GM12878 (cell line): ENCODE measurements around the gene SRSF3. TPM values are rescaled to one million over a fixed set of nuclear protein-coding genes. Genes with fewer than 3 reads are reported as not detected.

Source experiments
- ATAC-seq: fragments of 200-7000 bp; cut with Tn5 transposase; 3 replicates; pipeline ENCODE4 v1.9.1; 2020; ENCODE audit warnings: mild to moderate bottlenecking, moderate library complexity
- BruUV-seq: library from RNA; stranded (reverse); fragments of 400-500 nt; replicated peaks from 2 replicates; lab custom pipeline; 2021; lab: Mats Ljungman, UMichigan
- CTCF ChIA-PET: fragments of 300-600 bp; sonication (Branson Sonifier 250); formaldehyde crosslinking; extraction: SDS; loops from one replicate; lab custom pipeline; 2021; ENCODE audit warnings: inconsistent platforms; lab: Yijun Ruan, JAX
- POLR2A ChIA-PET: fragments of 350-600 bp; formaldehyde crosslinking; extraction: SDS; loops from one replicate; lab custom pipeline; 2021; ENCODE audit warnings: inconsistent platforms; lab: Charles Lee
- RAD21 ChIA-PET: fragments of 300-600 bp; sonication (Branson Sonifier 250); formaldehyde crosslinking; loops from one replicate; lab custom pipeline; 2023; ENCODE audit warnings: antibody characterized with exemption; ENCODE audit not compliant: unreplicated experiment; lab: Charles Lee
- SMC1A ChIA-PET: fragments of 300-600 bp; sonication (Branson Sonifier 250); formaldehyde crosslinking; loops from one replicate; lab custom pipeline; 2023; ENCODE audit not compliant: unreplicated experiment, uncharacterized antibody; lab: Charles Lee
- DNase-seq: peaks from one replicate; pipeline ENCODE4 v3.0.0-alpha.2; 2011; ENCODE audit warnings: low read depth, low spot score
- FAIRE-seq: peaks from 3 replicates; lab custom pipeline; 2011; peaks lifted over from hg19 to GRCh38; lab: Jason Lieb, UNC
- H2AFZ ChIP-seq: 2 replicates; pipeline ENCODE4 v1.6.0; 2011; ENCODE audit warnings: low read depth, low read length, control low read depth; ENCODE audit not compliant: control insufficient read depth
- H3K27ac ChIP-seq: 2 replicates; pipeline ENCODE4 v1.5.1; 2011; ENCODE audit warnings: control low read depth; ENCODE audit not compliant: control insufficient read depth, insufficient read depth
- H3K27me3 ChIP-seq, 2 experiments: replicated peaks in 1 of 2; 2 replicates each; pipeline versions ENCODE4 v1.6.0 to v1.6.1; 2011; ENCODE audit warnings: low read length in 1 of 2; ENCODE audit not compliant: control insufficient read depth in 2 of 2, insufficient read depth in 2 of 2
- H3K36me3 ChIP-seq, 2 experiments: 2 replicates each; pipeline ENCODE4 v1.5.1; 2011; ENCODE audit warnings: low read length in 1 of 2; ENCODE audit not compliant: control insufficient read depth in 2 of 2, insufficient read depth in 2 of 2
- H3K4me1 ChIP-seq: 2 replicates; pipeline ENCODE4 v1.6.1; 2011; ENCODE audit warnings: mild to moderate bottlenecking, low read length, moderate library complexity, mixed read lengths; ENCODE audit not compliant: control insufficient read depth, insufficient read depth
- H3K4me2 ChIP-seq: 2 replicates; pipeline ENCODE4 v1.6.0; 2011; ENCODE audit warnings: control low read depth; ENCODE audit not compliant: control insufficient read depth, insufficient read depth
- H3K4me3 ChIP-seq: fragments of 200-600 bp; sonication (generic); 2 replicates; pipeline ENCODE4 v1.5.1; 2016
- H3K79me2 ChIP-seq: 2 replicates; pipeline ENCODE4 v1.6.0; 2011; ENCODE audit warnings: low read length; ENCODE audit not compliant: control insufficient read depth, insufficient read depth
- H3K9ac ChIP-seq: 2 replicates; pipeline ENCODE4 v1.8.0; 2011; ENCODE audit warnings: low read length, control low read depth, mixed read lengths; ENCODE audit not compliant: control insufficient read depth, insufficient read depth
- H3K9me3 ChIP-seq: replicated peaks from 3 replicates; pipeline ENCODE4 v1.5.1; 2011; ENCODE audit warnings: mild to moderate bottlenecking, low read length; ENCODE audit not compliant: control insufficient read depth, insufficient read depth
- H4K20me1 ChIP-seq: 2 replicates; pipeline ENCODE4 v1.6.0; 2011; ENCODE audit not compliant: control insufficient read depth, insufficient read depth
- HCFC1 ChIP-seq: fragments of 150-350 bp; IDR thresholded peaks from 2 replicates; pipeline ENCODE4 v1.6.1; 2014; ENCODE audit warnings: low read length
- KDM1A ChIP-seq: fragments of 200-600 bp; sonication (generic); IDR thresholded peaks from 2 replicates; pipeline ENCODE4 v1.6.1; 2016; ENCODE audit warnings: borderline replicate concordance
- POLR2A ChIP-seq: IDR thresholded peaks from 2 replicates; pipeline ENCODE4 v1.6.1; 2011; ENCODE audit warnings: low read depth, mild to moderate bottlenecking, low read length
- PRDM15 ChIP-seq: fragments of 450-650 bp; formaldehyde crosslinking; IDR thresholded peaks from 2 replicates; pipeline ENCODE4 v1.4.0; 2020; ENCODE audit warnings: mild to moderate bottlenecking, moderate library complexity
- RAD21 ChIP-seq: IDR thresholded peaks from 2 replicates; pipeline ENCODE4 v1.6.1; 2011; ENCODE audit warnings: mild to moderate bottlenecking, low read depth, low read length, moderate library complexity; ENCODE audit not compliant: insufficient read depth
- SMAD5 ChIP-seq: IDR thresholded peaks from 2 replicates; pipeline ENCODE4 v1.6.1; 2016; ENCODE audit warnings: antibody characterized with exemption, low read depth
- SPI1 ChIP-seq: IDR thresholded peaks from 2 replicates; pipeline ENCODE4 v1.6.1; 2011; ENCODE audit warnings: low read depth, mild to moderate bottlenecking, low read length, moderate library complexity, borderline replicate concordance; ENCODE audit not compliant: insufficient read depth
- ZNF687 ChIP-seq: fragments of 450-650 bp; IDR thresholded peaks from 2 replicates; pipeline ENCODE4 v1.6.1; 2017; ENCODE audit warnings: mild to moderate bottlenecking, moderate library complexity
- WGBS: methylation state at CpG from one replicate; pipeline ENCODE4 v1.1.6; 2016; ENCODE audit warnings: low lambda C conversion rate; ENCODE audit not compliant: insufficient replicate concordance, insufficient coverage; ENCODE audit errors: missing lambda C conversion rate; 5-methylcytosine and 5-hydroxymethylcytosine counted together
- in situ Hi-C: fragments of 300-500 bp; cut with MboI; formaldehyde crosslinking; loops from 9 replicates; pipeline ENCODE4 v1.14.3; 2018; ENCODE audit warnings: mixed read lengths
- intact Hi-C: fragments of 100-400 bp; cut with micrococcal nuclease; formaldehyde crosslinking; loops from one replicate; pipeline ENCODE4 v1.14.2; 2022; ENCODE audit not compliant: unreplicated experiment
- polyA plus RNA-seq, 11 experiments: library from polyadenylated mRNA; depleted of rRNA in 4 of 11; unstranded in 6 of 11; stranded (reverse) in 5 of 11; fragments of >200 nt; fragmentation: Nextera tagmentation in 4 of 11; fragmentation: Illumina TruSeq in 1 of 11; extraction: Ambion mirVana in 4 of 11; extraction: Trizol in 1 of 11; gene quantifications; 1 replicate in 1 of 11; 2 replicates in 10 of 11; pipeline versions ENCODE4 v1.2.1 to v1.2.3, GENCODE V29; 2011 to 2016; ENCODE audit warnings: inconsistent platforms in 2 of 11, missing spikeins in 2 of 11, low read depth in 1 of 11
- total RNA-seq, 4 experiments: library from RNA; depleted of rRNA in 3 of 4; stranded (reverse); fragments of >200 nt in 3 of 4; fragmentation: Illumina TruSeq in 1 of 4; extraction: Trizol in 1 of 4; gene quantifications; 2 replicates each; pipeline versions ENCODE4 v1.2.1 to v1.2.3, GENCODE V29; 2013 to 2021
- TF ChIP-seq, protein P1 (sequence below): IDR thresholded peaks from 2 replicates; pipeline ENCODE4 v1.6.1; 2012; ENCODE audit warnings: low read depth, low read length, improper control_type of control experiment

SRSF3 gene
- total and polyA plus RNA-seq, 10 of the 15 experiments (the other 5 are each of a cell fraction or from before 2014, with no cell fraction given) = 195 to 1,377 (median 493) TPM

- H3K4me3 ChIP-seq = no peak overlapping the region
- ChIA-PET SMC1A (interaction anchor here (2.5 to 5.2 kb wide), 2 partner anchors 10 to 149 kb away, joined by 9 to 50 read pairs; no protein-coding TSS in a partner anchor), POLR2A (interaction anchor here (0.6 to 2.3 kb wide), 6 partner anchors 9 to 403 kb away, joined by 3 to 15 read pairs (median 4); no protein-coding TSS in a partner anchor), RAD21 (interaction anchor here (0.6 to 1.2 kb wide), 3 partner anchors 71 to 205 kb away, joined by 3 to 5 read pairs (median 3); no protein-coding TSS in a partner anchor), CTCF (interaction anchor here (0.5 to 5.0 kb wide), 5 partner anchors 10 to 243 kb away, joined by 3 to 22 read pairs (median 4); no protein-coding TSS in a partner anchor)
- TF ChIP-seq PRDM15 (CRISPR knock-in tag) (no peak), POLR2A (0 out of 2 replicates have a peak, but pooled peaks have one; percentile 56), HCFC1 (no peak), SPI1 (no peak), ZNF687 (no peak), SMAD5 (0 out of 2 replicates have a peak, but pooled peaks have one; percentile 14), KDM1A (no peak), RAD21 (no peak)
- TF ChIP-seq, protein P1, sequence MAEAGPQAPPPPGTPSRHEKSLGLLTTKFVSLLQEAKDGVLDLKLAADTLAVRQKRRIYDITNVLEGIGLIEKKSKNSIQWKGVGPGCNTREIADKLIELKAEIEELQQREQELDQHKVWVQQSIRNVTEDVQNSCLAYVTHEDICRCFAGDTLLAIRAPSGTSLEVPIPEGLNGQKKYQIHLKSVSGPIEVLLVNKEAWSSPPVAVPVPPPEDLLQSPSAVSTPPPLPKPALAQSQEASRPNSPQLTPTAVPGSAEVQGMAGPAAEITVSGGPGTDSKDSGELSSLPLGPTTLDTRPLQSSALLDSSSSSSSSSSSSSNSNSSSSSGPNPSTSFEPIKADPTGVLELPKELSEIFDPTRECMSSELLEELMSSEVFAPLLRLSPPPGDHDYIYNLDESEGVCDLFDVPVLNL = no peak
- in situ Hi-C loops (no loop called here), intact Hi-C loops (no loop called here)
- DNase-seq (no peak), ATAC-seq (peak; percentile 14; the same call in 1 of the 3 replicates), FAIRE-seq (no peak)
- WGBS = 4% methylated on average over 3 of the region's 3 CpGs
- H2AFZ ChIP-seq = no peak overlapping the region
- no peaks in the 10 kb centered on the region for H3K27me3 ChIP-seq
- H3K9ac ChIP-seq = no peak overlapping the region
- no peak overlapping the region for H3K27ac ChIP-seq
- no peak overlapping the region for H3K4me2 ChIP-seq
- H3K4me1 ChIP-seq = no peaks in the 10 kb centered on the region
- H3K9me3 ChIP-seq = no peaks in the 10 kb centered on the region
- no TSS peak for BruUV-seq
- H3K36me3 ChIP-seq = peaks cover 15 to 44% of the 10 kb centered on the region in 2 experiments
- H3K79me2 ChIP-seq = peaks cover 5% of the 10 kb centered on the region
- no peaks in the 10 kb centered on the region; the same call in 1 of the 2 replicates for H4K20me1 ChIP-seq
These were observed 15.4 kb downstream of the SRSF3 start for GRCh38 chr6:36609582-36609981.
